Measurements from ENCODE around the gene FLYWCH2. TPM values are rescaled to one million over a fixed set of nuclear protein-coding genes. Genes with fewer than 3 reads are reported as not detected.
A peak's percentile ranks its signal among the peaks of the same experiment; 100 is the strongest.

FLYWCH2 gene
- total RNA-seq, 1 donor from 2014 or later: 54.0 TPM

- TF ChIP-seq, protein P1, sequence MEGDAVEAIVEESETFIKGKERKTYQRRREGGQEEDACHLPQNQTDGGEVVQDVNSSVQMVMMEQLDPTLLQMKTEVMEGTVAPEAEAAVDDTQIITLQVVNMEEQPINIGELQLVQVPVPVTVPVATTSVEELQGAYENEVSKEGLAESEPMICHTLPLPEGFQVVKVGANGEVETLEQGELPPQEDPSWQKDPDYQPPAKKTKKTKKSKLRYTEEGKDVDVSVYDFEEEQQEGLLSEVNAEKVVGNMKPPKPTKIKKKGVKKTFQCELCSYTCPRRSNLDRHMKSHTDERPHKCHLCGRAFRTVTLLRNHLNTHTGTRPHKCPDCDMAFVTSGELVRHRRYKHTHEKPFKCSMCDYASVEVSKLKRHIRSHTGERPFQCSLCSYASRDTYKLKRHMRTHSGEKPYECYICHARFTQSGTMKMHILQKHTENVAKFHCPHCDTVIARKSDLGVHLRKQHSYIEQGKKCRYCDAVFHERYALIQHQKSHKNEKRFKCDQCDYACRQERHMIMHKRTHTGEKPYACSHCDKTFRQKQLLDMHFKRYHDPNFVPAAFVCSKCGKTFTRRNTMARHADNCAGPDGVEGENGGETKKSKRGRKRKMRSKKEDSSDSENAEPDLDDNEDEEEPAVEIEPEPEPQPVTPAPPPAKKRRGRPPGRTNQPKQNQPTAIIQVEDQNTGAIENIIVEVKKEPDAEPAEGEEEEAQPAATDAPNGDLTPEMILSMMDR (IDR thresholded peaks at IDR 0.05): no peak
- no peak overlapping the region for H3K27ac Mint-ChIP-seq (ENCODE audit: unreplicated experiment)
- H3K27me3 Mint-ChIP-seq (ENCODE audit: unreplicated experiment): no peaks in the 10 kb centered on the region
- peaks cover 3% of the 10 kb centered on the region for H3K36me3 Mint-ChIP-seq (ENCODE audit: unreplicated experiment)
- peak overlapping the region; percentile 83 for H3K4me3 Mint-ChIP-seq (ENCODE audit: unreplicated experiment)
- DNase-seq (ENCODE audit: extremely low spot score, unreplicated experiment): no peak
- H3K4me1 Mint-ChIP-seq (ENCODE audit: unreplicated experiment): peaks cover 46% of the 10 kb centered on the region
- H3K9me3 Mint-ChIP-seq (ENCODE audit: unreplicated experiment): no peaks in the 10 kb centered on the region
Observed at GRCh38 chr16:2910441-2910969, 27.5 kb downstream of the FLYWCH2 start.

DNA sequence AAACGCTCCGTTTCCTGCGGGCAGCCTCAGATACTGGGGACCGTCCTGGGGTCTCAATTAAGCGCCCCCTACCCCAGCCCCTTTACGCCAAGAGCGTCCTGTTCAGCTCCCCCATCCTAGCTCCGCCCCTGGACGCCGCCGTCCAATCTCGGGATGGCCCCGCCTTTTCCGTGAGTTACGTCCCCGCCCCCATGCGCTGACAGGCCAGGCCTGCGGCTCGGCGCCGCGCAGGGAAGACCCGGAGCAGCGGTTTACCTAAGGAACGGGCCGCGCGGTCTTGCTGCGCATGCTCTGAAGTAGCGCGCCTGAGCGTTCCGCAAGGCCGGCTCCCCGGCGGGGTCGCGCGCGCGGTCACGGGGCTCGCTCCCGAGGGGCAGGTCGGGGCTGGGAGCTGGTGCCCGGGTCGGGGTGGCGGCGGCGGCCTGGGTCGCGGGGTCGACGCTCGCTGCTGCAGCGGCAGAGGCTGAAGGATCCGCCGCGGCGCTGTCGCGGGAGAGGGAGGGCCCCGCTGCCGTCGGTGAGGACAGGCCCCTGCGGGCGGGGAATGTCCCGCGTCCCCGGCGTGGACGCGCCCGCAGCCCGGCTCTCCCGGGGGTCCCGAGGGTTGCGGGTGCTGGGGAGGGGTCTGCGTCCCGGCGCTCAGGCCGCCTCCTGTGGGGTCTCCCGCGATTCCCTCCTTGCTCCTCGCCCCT, 28.8 kb downstream of the FLYWCH2 start, which contains the start of gene FLYWCH1:
FLYWCH1 (plus strand) TSS at position 294 of the 692 bp plus-strand sequence. CDS start 17,755 bp downstream, outside the sequence.
- Mint-ChIP-seq H3K9me3 (ENCODE audit: unreplicated experiment) (no peaks in the 10 kb centered on the region), H3K27me3 (ENCODE audit: unreplicated experiment) (no peaks in the 10 kb centered on the region), H3K36me3 (ENCODE audit: unreplicated experiment) (peaks cover 4% of the 10 kb centered on the region), H3K4me1 (ENCODE audit: unreplicated experiment) (peaks cover 44% of the 10 kb centered on the region), H3K4me3 (ENCODE audit: unreplicated experiment) (peak within 1 kb of the TSS; percentile 93), H3K27ac (ENCODE audit: unreplicated experiment) (peak within 1 kb of the TSS; percentile 97)
- peak; percentile 99 for DNase-seq (ENCODE audit: extremely low spot score, unreplicated experiment)
- TF ChIP-seq, protein P1 (IDR thresholded peaks at IDR 0.05): no peak

- peaks cover 38% of the 10 kb centered on the region for H3K4me1 Mint-ChIP-seq (ENCODE audit: unreplicated experiment)
- no peaks in the 10 kb centered on the region for H3K27me3 Mint-ChIP-seq (ENCODE audit: unreplicated experiment)
- H3K9me3 Mint-ChIP-seq (ENCODE audit: unreplicated experiment): no peaks in the 10 kb centered on the region
- peaks cover 4% of the 10 kb centered on the region for H3K36me3 Mint-ChIP-seq (ENCODE audit: unreplicated experiment)
- peak overlapping the region; percentile 93 for H3K4me3 Mint-ChIP-seq (ENCODE audit: unreplicated experiment)
- H3K27ac Mint-ChIP-seq (ENCODE audit: unreplicated experiment): peak overlapping the region; percentile 97
- no peak for DNase-seq (ENCODE audit: extremely low spot score, unreplicated experiment)
- TF ChIP-seq, protein P1 (IDR thresholded peaks at IDR 0.05): no peak
Observed at GRCh38 chr16:2912330-2913199, 29.6 kb downstream of the FLYWCH2 start.

GRCh38 chr16:2913603-2914002, 30.6 kb downstream of the FLYWCH2 start:
- Mint-ChIP-seq H3K9me3 (ENCODE audit: unreplicated experiment) (no peaks in the 10 kb centered on the region), H3K36me3 (ENCODE audit: unreplicated experiment) (peaks cover 7% of the 10 kb centered on the region), H3K27me3 (ENCODE audit: unreplicated experiment) (no peaks in the 10 kb centered on the region), H3K4me1 (ENCODE audit: unreplicated experiment) (peaks cover 36% of the 10 kb centered on the region), H3K4me3 (ENCODE audit: unreplicated experiment) (peak overlapping the region; percentile 93), H3K27ac (ENCODE audit: unreplicated experiment) (no peak overlapping the region)
- DNase-seq (ENCODE audit: extremely low spot score, unreplicated experiment): no peak
- TF ChIP-seq, protein P1 (IDR thresholded peaks at IDR 0.05): no peak
